Loucy (cell line): ENCODE data around the gene ALDH18A1.

Source experiments
- EZH2phosphoT487 ChIP-seq: fragments of 200-600 bp; IDR thresholded peaks from 2 replicates; pipeline ENCODE4 v1.6.1; 2018; ENCODE audit warnings: antibody characterized with exemption, mild to moderate bottlenecking, moderate library complexity, borderline replicate concordance
- TF ChIP-seq, protein P1 (sequence below): fragments of 200-600 bp; sonication (generic); conservative IDR thresholded peaks from 2 replicates; pipeline ENCODE4 v1.5.1; 2014; ENCODE audit warnings: mild to moderate bottlenecking, antibody characterized with exemption, low read length

- TF ChIP-seq, protein P1, sequence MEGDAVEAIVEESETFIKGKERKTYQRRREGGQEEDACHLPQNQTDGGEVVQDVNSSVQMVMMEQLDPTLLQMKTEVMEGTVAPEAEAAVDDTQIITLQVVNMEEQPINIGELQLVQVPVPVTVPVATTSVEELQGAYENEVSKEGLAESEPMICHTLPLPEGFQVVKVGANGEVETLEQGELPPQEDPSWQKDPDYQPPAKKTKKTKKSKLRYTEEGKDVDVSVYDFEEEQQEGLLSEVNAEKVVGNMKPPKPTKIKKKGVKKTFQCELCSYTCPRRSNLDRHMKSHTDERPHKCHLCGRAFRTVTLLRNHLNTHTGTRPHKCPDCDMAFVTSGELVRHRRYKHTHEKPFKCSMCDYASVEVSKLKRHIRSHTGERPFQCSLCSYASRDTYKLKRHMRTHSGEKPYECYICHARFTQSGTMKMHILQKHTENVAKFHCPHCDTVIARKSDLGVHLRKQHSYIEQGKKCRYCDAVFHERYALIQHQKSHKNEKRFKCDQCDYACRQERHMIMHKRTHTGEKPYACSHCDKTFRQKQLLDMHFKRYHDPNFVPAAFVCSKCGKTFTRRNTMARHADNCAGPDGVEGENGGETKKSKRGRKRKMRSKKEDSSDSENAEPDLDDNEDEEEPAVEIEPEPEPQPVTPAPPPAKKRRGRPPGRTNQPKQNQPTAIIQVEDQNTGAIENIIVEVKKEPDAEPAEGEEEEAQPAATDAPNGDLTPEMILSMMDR, result no peak
- no peak for TF ChIP-seq EZH2phosphoT487
Measured at GRCh38 chr10:95646160-95646559, 10.4 kb downstream of the ALDH18A1 start.
